ENCODE data around the gene ZDHHC14.

Gene ZDHHC14

GRCh38 chr6:157542414-157543160, 161.6 kb downstream of the ZDHHC14 start:
- no peak for DNase-seq (ENCODE audit: low spot score)
- no peak for TF ChIP-seq CTCF (conservative IDR thresholded peaks at IDR 0.05; ENCODE audit: low read depth)
- ChIA-PET POLR2A (ENCODE audit: low non-redundant PET) (no interaction called here), CTCF (interaction anchor here (0.6 kb wide), 1 partner anchor 1500 kb away, joined by 4 read pairs; no protein-coding TSS in a partner anchor)
- H3K27ac ChIP-seq, result no peak overlapping the region

GRCh38 chr6:157546321-157546720, 165.3 kb downstream of the ZDHHC14 start:
- no peak overlapping the region for H3K27ac ChIP-seq
- ChIA-PET POLR2A (ENCODE audit: low non-redundant PET) (no interaction called here), CTCF (interaction anchor here (0.6 kb wide), 1 partner anchor 154 kb away, joined by 4 read pairs; no protein-coding TSS in a partner anchor)
- TF ChIP-seq CTCF (conservative IDR thresholded peaks at IDR 0.05; ENCODE audit: low read depth), result no peak
- no peak for DNase-seq (ENCODE audit: low spot score)

- H3K27ac ChIP-seq, result no peak overlapping the region
- no peak for DNase-seq (ENCODE audit: low spot score)
- no peak for TF ChIP-seq CTCF (conservative IDR thresholded peaks at IDR 0.05; ENCODE audit: low read depth)
- POLR2A ChIA-PET (ENCODE audit: low non-redundant PET), result no interaction called here
- CTCF ChIA-PET, result no interaction called here
These were observed 166.1 kb downstream of the ZDHHC14 start for GRCh38 chr6:157547112-157547511.

- no peak for TF ChIP-seq CTCF (conservative IDR thresholded peaks at IDR 0.05; ENCODE audit: low read depth)
- POLR2A ChIA-PET (ENCODE audit: low non-redundant PET), result no interaction called here
- CTCF ChIA-PET, result no interaction called here
- no peak overlapping the region for H3K27ac ChIP-seq
- no peak for DNase-seq (ENCODE audit: low spot score)
These were observed 167.9 kb downstream of the ZDHHC14 start for GRCh38 chr6:157548635-157549467.

GRCh38 chr6:157549468-157549745, 168.4 kb downstream of the ZDHHC14 start:
- H3K27ac ChIP-seq, result no peak overlapping the region
- CTCF ChIA-PET, result no interaction called here
- POLR2A ChIA-PET (ENCODE audit: low non-redundant PET), result no interaction called here
- TF ChIP-seq CTCF (conservative IDR thresholded peaks at IDR 0.05; ENCODE audit: low read depth), result no peak
- no peak for DNase-seq (ENCODE audit: low spot score)

GRCh38 chr6:157550114-157550989, 169.4 kb downstream of the ZDHHC14 start:
- ChIA-PET CTCF (interaction anchor here (0.7 kb wide), 1 partner anchor 17 kb away, joined by 3 read pairs; no protein-coding TSS in a partner anchor), POLR2A (ENCODE audit: low non-redundant PET) (no interaction called here)
- no peak overlapping the region for H3K27ac ChIP-seq
- TF ChIP-seq CTCF (conservative IDR thresholded peaks at IDR 0.05; ENCODE audit: low read depth), result no peak
- no peak for DNase-seq (ENCODE audit: low spot score)

Measured in RWPE1 (cell line).